AG20443 (cell line): ENCODE results near the gene SLX4IP.

ENCODE experiments used
- DNase-seq: peaks from one replicate; pipeline ENCODE4 v3.0.0; 2012; ENCODE audit warnings: low spot score, mixed read lengths

The SLX4IP gene

GRCh38 chr20:10551732-10552724, 116.9 kb downstream of the SLX4IP start:
- DNase-seq, result no peak

DNA sequence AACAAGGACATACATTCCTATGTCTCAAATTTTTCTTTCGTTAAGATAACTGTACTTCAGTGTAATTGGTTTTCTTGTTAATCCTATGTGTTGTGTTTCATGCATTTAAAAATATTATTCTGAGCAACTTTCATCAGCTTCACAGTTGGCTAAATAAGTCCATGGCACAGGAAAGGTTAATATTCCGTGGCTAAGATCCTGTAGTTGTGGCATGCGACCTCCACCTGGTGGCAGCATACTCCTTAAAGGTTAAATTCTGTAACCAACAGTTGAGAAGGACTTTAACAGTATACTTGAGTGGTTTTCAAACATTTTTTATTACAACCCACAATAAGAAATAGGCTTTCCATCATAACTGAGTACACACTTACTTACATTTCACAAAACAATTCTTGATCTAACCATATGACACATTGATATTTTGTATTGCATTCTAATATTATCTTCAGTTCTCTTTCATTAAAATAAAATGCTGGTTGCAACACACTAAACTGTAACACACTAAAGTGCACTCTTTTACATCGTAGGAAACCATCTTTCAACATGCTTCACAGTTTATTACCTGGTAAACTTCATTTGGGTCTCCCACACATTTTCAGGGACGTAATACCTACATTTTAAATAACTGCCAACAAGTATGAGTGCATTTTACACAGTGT, 118.3 kb downstream of the SLX4IP start:
- peak; percentile 58 for DNase-seq

- DNase-seq, result no peak
Observed at GRCh38 chr20:10554285-10554684, 119.2 kb downstream of the SLX4IP start.

DNA sequence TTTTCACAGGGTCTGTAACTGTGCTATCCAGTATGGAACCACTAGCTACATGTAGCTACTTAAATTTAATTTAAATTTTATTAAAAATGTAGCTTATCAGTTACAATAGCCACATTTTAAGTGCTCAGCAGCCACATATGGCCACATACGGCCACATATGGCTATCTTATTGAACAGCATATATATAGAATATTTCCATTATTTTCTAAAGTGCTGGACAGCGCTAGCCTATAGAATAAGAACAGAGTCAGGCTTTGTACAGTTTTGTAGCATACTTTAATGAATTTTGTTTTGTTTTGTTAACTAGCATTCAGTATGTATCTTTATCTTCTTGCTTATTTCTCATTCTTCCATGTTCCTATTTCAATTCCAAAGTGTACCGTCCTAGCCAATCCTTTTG, 120.3 kb downstream of the SLX4IP start:
- DNase-seq, result no peak

DNA sequence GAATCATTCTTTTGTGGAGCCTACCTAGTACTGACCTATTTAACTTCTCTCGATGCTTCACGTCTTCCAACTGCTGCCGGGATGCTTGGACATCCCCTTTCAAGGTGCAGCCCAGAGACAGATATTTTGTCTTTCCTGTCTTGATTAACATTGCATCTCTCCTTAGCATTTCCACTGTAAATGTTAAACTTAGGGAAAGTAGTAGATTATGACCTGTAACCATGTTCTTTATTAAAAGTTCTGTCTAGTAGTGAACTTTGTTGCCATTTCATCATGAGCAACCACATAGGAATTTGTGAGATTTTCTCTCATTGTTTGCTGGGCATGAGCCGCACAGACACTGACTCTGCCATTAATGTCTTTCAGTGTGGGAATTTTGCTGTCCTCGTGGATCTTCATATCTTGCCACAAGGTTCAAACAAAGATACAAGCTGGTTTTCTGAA, 120.8 kb downstream of the SLX4IP start:
- peak; percentile 50 for DNase-seq

- no peak for DNase-seq
Observed at GRCh38 chr20:10556519-10557083, 121.5 kb downstream of the SLX4IP start.

DNA sequence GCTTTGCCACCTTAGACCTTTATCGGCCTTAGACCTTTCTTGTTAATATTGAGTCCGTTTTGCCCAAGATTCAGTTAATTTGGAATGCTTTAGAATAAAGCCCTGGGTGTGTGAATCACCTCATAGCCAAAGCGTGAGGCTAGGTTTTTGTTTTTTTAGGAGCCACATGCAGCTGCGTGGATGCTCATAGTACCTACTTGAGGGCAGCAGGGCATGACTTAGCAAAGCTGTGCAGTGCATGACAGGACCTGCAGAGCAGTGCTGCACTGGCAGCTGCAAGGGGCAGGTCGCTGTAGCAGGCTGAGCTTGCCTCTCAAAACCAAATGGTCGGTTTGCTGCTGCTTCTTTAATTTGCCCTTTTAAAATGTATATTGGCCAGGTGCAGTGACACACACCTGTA, 122.6 kb downstream of the SLX4IP start:
- no peak for DNase-seq

- peak; percentile 45 for DNase-seq
Observed at GRCh38 chr20:10558635-10559187, 123.6 kb downstream of the SLX4IP start.

DNA sequence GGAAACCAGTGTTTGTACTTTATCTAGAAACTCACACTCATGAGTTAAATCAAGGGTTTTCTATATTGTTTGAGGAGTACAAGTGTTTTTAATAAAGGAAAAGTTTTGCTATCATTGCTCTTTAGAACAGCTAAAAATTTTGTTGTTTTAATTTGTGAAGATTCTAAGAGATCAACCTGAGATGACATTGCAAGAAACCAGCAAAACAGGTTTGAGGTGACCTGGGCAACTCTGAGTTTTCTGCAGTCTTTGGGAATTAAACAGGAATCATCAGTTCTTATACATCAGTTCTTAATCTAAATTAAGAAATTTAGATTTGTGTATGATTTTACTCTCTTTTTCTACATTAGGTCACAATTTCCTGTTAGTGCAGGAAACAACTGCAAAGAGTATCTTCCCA, 124.2 kb downstream of the SLX4IP start:
- DNase-seq, result no peak

- no peak for DNase-seq
Observed at GRCh38 chr20:10560686-10561085, 125.6 kb downstream of the SLX4IP start.

DNA sequence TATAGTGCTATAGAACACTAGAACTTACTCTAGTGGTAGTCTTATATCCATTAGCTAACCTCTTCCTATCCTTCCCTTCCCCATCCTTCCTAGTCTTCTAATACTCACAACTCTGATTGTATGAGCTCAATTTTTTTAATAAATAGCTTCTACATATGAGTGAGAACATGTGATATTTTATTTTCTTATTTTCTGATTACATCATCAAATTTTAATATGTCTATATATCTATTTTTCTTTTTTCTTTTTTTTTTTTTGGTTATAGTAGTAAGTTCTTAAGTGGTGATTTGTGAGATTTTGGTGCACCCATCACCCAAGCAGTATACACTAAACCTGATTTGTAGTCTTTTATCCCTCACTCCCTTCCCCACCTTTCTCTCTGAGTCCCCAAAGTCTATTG, 126.2 kb downstream of the SLX4IP start:
- no peak for DNase-seq

DNA sequence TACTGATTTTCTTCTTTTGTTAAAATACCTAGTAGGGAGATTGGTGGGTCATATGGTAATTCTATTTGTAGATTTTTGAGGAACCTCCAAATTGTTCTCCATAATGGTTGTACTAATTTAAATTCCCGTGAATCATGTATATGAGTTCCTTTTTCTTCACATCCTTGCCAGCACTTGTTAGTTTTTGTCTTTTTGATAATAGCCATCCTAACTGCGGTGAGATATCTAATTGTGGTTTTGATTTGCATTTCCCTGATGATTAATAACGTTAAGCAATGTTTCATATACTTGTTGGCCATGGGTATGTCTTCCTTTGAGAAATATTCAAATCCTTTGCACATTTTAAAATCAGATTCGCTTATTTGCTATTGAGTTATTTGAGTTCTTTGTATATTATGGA, 127.8 kb downstream of the SLX4IP start:
- no peak for DNase-seq

DNA sequence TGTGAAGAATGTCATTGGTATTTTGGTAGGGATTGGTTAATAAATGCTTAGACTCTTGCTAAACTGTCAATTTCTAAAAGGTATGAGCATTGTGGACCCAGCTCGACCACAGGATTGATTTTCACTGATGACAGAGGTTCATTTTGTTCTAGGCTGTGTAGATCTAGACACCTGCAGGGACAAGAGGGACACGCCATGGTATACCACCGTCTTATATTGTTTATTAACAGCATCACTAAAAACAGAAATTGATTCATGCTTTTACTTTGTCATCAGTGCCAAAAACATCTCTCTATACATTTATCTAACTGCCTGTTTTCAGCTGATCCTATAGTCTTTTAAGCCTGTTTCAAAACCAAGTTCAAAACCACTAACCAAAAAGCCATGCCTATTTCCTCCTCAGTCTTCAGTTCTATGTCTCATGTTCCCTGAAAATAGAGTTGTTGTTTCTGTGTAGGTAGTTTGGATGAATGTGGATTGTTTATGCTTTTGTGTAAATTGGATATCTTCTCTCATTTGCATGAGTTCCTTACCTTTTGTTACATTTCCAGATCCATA, 128.9 kb downstream of the SLX4IP start:
- no peak for DNase-seq

- peak; percentile 61 for DNase-seq
Observed at GRCh38 chr20:10565191-10565921, 130.3 kb downstream of the SLX4IP start.

DNA sequence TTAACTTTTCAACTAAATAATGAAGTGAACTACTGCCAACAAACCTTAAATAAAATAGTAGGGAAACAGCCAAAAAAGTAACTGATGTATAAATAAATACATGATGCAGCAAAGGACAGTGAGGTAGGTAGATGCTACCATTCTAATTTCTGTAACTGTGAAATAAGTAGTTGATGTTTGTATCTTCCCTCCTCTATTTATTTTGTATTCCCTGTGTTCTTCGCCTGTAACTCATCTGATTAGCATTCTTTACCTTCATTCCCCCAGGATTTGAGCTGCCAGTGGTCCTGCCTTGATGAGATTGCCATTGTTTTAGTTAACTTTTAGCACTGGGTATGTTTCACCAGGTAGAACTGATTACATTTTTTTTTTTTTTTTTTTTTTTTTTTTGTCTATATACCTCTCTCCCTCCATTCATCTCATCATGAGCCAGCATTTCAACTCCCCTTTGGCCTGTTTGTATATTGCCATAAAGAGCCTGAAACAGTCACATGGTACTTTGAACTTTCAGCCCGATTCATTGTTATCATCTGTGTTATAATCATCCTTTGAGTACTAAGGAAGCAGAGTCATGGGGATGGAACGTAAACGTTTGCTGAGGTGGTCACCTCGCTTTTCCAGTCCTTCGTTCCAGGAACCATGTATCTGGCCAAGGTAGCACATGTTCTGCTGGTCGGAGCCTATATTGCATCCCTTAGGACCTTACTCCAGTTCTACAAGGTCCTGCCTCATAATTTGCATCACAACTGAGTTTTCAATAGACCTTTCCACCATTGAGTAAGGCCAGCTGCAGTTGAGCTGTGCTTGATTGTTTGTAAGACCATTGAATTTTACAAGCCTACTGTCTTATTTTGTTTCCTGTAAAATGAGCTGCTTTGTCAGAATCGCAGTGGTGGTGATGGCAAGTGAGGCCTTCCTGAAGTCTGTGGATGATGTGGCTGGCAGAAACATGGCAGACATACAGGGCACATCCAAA, 131.1 kb downstream of the SLX4IP start:
- no peak for DNase-seq

DNA sequence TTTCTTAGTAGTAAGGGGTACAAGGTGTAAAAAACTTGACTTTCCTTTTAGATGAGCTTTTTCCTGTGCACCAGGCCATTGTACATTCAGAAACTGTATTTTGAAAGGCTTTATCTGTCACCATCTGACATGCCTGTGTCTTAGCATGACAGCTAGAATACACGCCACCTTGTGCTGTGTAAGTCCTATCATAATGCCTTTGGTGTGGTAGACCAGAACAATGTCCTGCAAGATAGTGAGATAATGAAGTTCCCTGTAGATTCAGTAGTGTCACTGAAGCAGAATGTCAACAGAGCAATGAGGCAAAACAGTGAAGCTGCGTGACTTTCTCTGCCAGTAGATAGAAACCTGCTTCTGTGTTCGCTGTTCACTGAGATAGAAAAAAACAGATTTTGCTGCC, 132.9 kb downstream of the SLX4IP start:
- no peak for DNase-seq

DNA sequence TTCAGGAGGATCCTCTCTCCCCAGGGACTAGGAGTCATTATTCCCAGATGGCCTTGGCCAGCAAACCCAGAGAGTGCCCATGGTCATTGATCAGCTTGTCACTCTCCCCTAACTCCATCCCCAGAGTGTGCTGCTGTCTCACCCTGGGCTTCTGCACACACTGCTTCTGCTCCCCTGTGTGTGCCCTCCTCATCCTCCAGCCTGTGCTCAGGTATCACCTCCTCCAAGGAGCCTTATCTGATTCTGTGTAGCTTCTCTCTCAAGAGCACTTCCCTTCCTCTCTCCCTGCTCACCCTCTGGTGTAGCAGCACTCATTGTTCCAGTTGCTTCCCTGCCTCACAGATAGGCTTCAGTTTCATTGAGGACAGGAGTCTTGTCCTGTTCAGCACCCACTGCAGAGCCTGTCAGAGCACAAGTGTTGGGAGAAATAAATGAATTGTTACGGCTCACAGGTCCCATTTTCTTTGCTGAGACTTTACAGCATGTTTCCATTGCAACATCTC, 136.3 kb downstream of the SLX4IP start:
- no peak for DNase-seq

- DNase-seq, result no peak
Observed at GRCh38 chr20:10572853-10573252, 137.7 kb downstream of the SLX4IP start.

DNA sequence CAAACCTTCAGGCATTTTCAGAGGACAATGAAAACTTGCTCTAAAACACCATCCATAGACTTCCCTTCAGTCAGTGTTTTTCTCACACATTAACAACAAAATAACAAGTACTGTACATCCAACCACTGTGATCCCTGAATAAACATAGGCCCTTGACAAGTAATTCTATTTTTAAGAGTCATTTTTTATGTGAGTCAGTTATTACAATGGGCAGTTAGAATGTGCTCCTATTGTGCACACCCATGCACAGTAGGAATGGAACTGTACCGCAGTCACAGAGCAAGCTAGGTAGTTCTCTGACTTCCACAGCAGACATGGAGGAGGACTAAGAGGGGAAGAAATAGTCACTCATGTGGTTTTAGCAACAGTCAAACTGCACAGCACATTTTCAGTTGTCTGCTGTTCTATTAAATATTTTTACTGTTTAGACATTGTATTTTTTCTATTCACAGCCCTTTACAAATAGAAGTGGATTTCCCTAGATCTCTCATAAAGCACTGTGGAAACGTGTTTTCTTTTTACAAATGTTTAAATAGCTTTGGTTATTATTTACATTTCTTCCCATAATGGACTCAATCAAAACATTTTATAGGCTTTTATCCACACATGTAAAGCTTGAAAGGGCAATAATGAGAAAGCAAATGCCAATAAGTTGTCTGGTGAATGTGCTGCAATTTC, 138.3 kb downstream of the SLX4IP start:
- no peak for DNase-seq

DNA sequence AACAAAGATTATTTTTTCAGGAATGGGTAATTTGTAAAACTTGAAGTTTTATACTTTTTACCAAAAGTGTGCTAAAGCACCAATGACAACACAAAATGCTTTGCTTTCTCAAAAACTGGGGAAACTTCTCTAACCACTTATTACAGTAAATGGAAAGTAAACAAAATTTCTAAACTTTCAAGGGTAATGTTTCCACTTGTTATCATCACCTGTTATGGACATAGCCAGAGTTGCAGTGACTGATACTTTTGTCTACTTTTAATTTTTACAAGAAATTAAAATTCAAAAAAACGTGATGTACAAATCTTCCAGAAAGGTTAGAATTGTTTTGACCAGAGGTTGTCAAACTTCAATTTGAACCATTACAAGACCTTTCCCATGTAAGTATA, 138.8 kb downstream of the SLX4IP start:
- DNase-seq, result no peak
